OCI-LY7 (cell line): ENCODE measurements around the gene TCFL5. TPM values are rescaled to one million over a fixed set of nuclear protein-coding genes. Genes with fewer than 3 reads are reported as not detected.

Experiments
- BruUV-seq: library from RNA; stranded (reverse); fragments of 400-500 nt; replicated peaks from 2 replicates; lab custom pipeline; 2021; lab: Mats Ljungman, UMichigan
- CTCF ChIA-PET: fragments of 300-600 bp; sonication (Branson Sonifier 250); formaldehyde crosslinking; loops from one replicate; lab custom pipeline; 2022; ENCODE audit warnings: antibody characterized with exemption; ENCODE audit not compliant: unreplicated experiment; lab: Charles Lee
- POLR2A ChIA-PET: fragments of 300-600 bp; sonication (Branson Sonifier 250); formaldehyde crosslinking; loops from one replicate; lab custom pipeline; 2022; ENCODE audit warnings: antibody characterized with exemption; lab: Charles Lee
- DNase-seq: peaks from one replicate; pipeline ENCODE4 v3.0.0-alpha.2; 2015; ENCODE audit warnings: low spot score
- H2AFZ ChIP-seq: fragments of 200-600 bp; sonication (generic), shearing (Covaris generic); 2 replicates; pipeline ENCODE4 v1.6.1; 2014; ENCODE audit warnings: mild to moderate bottlenecking, antibody characterized with exemption, low read length, moderate library complexity
- H3K27ac ChIP-seq: fragments of 200-600 bp; sonication (generic); 2 replicates; pipeline ENCODE4 v1.5.1; 2014; ENCODE audit warnings: mixed run types, low read depth, mild to moderate bottlenecking, moderate library complexity, low read length, inconsistent platforms; ENCODE audit not compliant: poor library complexity, severe bottlenecking
- H3K36me3 ChIP-seq: fragments of 200-600 bp; sonication (generic); 2 replicates; pipeline ENCODE4 v1.6.1; 2014; ENCODE audit warnings: mild to moderate bottlenecking, antibody characterized with exemption, low read length, moderate library complexity, mixed read lengths; ENCODE audit not compliant: insufficient read depth
- H3K4me1 ChIP-seq: fragments of 200-600 bp; sonication (generic); 2 replicates; pipeline ENCODE4 v1.5.1; 2014; ENCODE audit warnings: mild to moderate bottlenecking, low read length; ENCODE audit not compliant: insufficient read depth, poor library complexity, severe bottlenecking
- H3K4me2 ChIP-seq: fragments of 200-600 bp; sonication (generic); 2 replicates; pipeline ENCODE4 v1.6.1; 2014; ENCODE audit warnings: mild to moderate bottlenecking, low read length
- H3K4me3 ChIP-seq: fragments of 200-600 bp; sonication (generic); 2 replicates; pipeline ENCODE4 v1.5.1; 2014; ENCODE audit warnings: mild to moderate bottlenecking, low read depth, low read length; ENCODE audit not compliant: poor library complexity, severe bottlenecking
- H3K79me2 ChIP-seq: fragments of 200-600 bp; sonication (generic); 2 replicates; pipeline ENCODE4 v1.6.1; 2016; ENCODE audit warnings: low read depth, mild to moderate bottlenecking, low read length, moderate library complexity, mixed read lengths; ENCODE audit not compliant: insufficient read depth
- H3K9me2 ChIP-seq: fragments of 200-600 bp; sonication (generic); 2 replicates; pipeline ENCODE4 v1.6.1; 2016; ENCODE audit warnings: mild to moderate bottlenecking, low read length, mixed read lengths; ENCODE audit not compliant: insufficient read depth
- H3K9me3 ChIP-seq: fragments of 200-600 bp; sonication (generic); 2 replicates; pipeline ENCODE4 v1.6.1; 2014; ENCODE audit warnings: mild to moderate bottlenecking, mixed run types, low read length, mixed read lengths
- H4K20me1 ChIP-seq: fragments of 200-600 bp; sonication (generic); 2 replicates; pipeline ENCODE4 v1.6.1; 2014; ENCODE audit warnings: mild to moderate bottlenecking, antibody characterized with exemption, low read length, moderate library complexity, mixed read lengths; ENCODE audit not compliant: insufficient read depth
- CTCF ChIP-seq: fragments of 200-600 bp; sonication (generic); conservative IDR thresholded peaks from 2 replicates; pipeline ENCODE4 v1.5.1; 2014; ENCODE audit warnings: mild to moderate bottlenecking, antibody characterized with exemption, low read length, moderate library complexity, mixed read lengths
- EZH2phosphoT487 ChIP-seq: fragments of 200-600 bp; sonication (generic); IDR thresholded peaks from 2 replicates; pipeline ENCODE4 v1.6.1; 2018; ENCODE audit warnings: low read depth, borderline replicate concordance, mild to moderate bottlenecking, mixed run types, antibody characterized with exemption, low read length, moderate library complexity, mixed read lengths
- intact Hi-C: fragments of 100-400 bp; cut with micrococcal nuclease; formaldehyde crosslinking; loops from one replicate; pipeline ENCODE4 v1.10.0; 2022; ENCODE audit not compliant: unreplicated experiment
- total RNA-seq, 2 experiments: library from RNA; depleted of rRNA in 1 of 2; stranded (reverse); fragments of >200 nt in 1 of 2; shearing (Covaris generic) in 1 of 2; gene quantifications; 2 replicates each; pipeline ENCODE4 v1.2.3, GENCODE V29; 2014 to 2022

The TCFL5 gene
- total RNA-seq, 2 experiments from 2014 or later: 8.7 to 9.5 TPM

GRCh38 chr20:62831361-62831788, 30.2 kb downstream of the TCFL5 start:
- H2AFZ ChIP-seq: no peak overlapping the region
- H3K79me2 ChIP-seq: no peaks in the 10 kb centered on the region
- no peaks in the 10 kb centered on the region for H3K9me2 ChIP-seq
- peaks cover 16% of the 10 kb centered on the region for H3K4me1 ChIP-seq
- H3K4me3 ChIP-seq: no peak overlapping the region
- BruUV-seq: no TSS peak
- H3K36me3 ChIP-seq: no peaks in the 10 kb centered on the region
- no peak for DNase-seq
- ChIA-PET CTCF (interaction anchor here (0.8 kb wide), 1 partner anchor 9 kb away, joined by 3 read pairs; no protein-coding TSS in a partner anchor), POLR2A (interaction anchor here (0.7 kb wide), 1 partner anchor 13 kb away, joined by 3 read pairs; no protein-coding TSS in a partner anchor)
- TF ChIP-seq EZH2phosphoT487 (no peak), CTCF (no peak)
- intact Hi-C loops: no loop called here
- no peak overlapping the region for H3K4me2 ChIP-seq
- H3K27ac ChIP-seq: no peak overlapping the region
- H4K20me1 ChIP-seq: no peaks in the 10 kb centered on the region
- no peaks in the 10 kb centered on the region for H3K9me3 ChIP-seq

- H3K4me1 ChIP-seq: peaks cover 16% of the 10 kb centered on the region
Measured at GRCh38 chr20:62830821-62831220, 30.8 kb downstream of the TCFL5 start.

More at GRCh38 chr20:62830821-62831220, 30.8 kb downstream of the TCFL5 start:
- ChIA-PET CTCF (no interaction called here), POLR2A (no interaction called here)
- no peak for DNase-seq
- Histone ChIP-seq H3K4me3 (no peak overlapping the region), H3K9me3 (no peaks in the 10 kb centered on the region), H3K79me2 (no peaks in the 10 kb centered on the region), H3K36me3 (no peaks in the 10 kb centered on the region), H3K9me2 (no peaks in the 10 kb centered on the region), H2AFZ (no peak overlapping the region), H4K20me1 (no peaks in the 10 kb centered on the region), H3K27ac (no peak overlapping the region), H3K4me2 (no peak overlapping the region)
- TF ChIP-seq EZH2phosphoT487: no peak
- TF ChIP-seq CTCF: no peak
- intact Hi-C loops: no loop called here
- no TSS peak for BruUV-seq
